Natural killer cell (primary cell): ENCODE measurements around the gene ZNF630. TPM values are rescaled to one million over a fixed set of nuclear protein-coding genes. Genes with fewer than 3 reads are reported as not detected.

Source experiments
- ATAC-seq, 3 donors: fragments of 150-1000 bp in 2 of 3; fragments of 200-7000 bp in 1 of 3; cut with Tn5 transposase; 1 replicate in 1 of 3; 2 replicates in 2 of 3; pipeline ENCODE4 v1.10.0; 2021; ENCODE audit warnings: mild to moderate bottlenecking in 2 of 3, moderate library complexity in 2 of 3
- DNase-seq, 2 donors: peaks; one replicate each; pipeline versions ENCODE4 v3.0.0 to v3.0.0-alpha.2; 2013 to 2021; ENCODE audit warnings: mixed read lengths in 1 of 2
- H3K27ac ChIP-seq: one replicate; pipeline ENCODE4 v1.5.1; 2013; ENCODE audit warnings: mild to moderate bottlenecking, low read length
- H3K27me3 ChIP-seq: one replicate; pipeline ENCODE4 v1.6.1; 2013; ENCODE audit warnings: low read length; ENCODE audit not compliant: control insufficient read depth, insufficient read depth
- H3K36me3 ChIP-seq: one replicate; pipeline ENCODE4 v1.6.1; 2013; ENCODE audit warnings: low read length; ENCODE audit not compliant: control insufficient read depth, insufficient read depth
- H3K4me1 ChIP-seq: one replicate; pipeline ENCODE4 v1.6.1; 2013; ENCODE audit warnings: low read length; ENCODE audit not compliant: control insufficient read depth, insufficient read depth
- H3K4me3 ChIP-seq: one replicate; pipeline ENCODE4 v1.5.1; 2013; ENCODE audit warnings: low read length
- H3K9me3 ChIP-seq: one replicate; pipeline ENCODE4 v1.6.1; 2013; ENCODE audit warnings: low read length; ENCODE audit not compliant: control insufficient read depth, insufficient read depth
- H3K27ac Mint-ChIP-seq, 2 donors: one replicate each; pipeline ENCODE4 v1.8.0; 2022; ENCODE audit warnings: mild to moderate bottlenecking in 2 of 2, mixed read lengths in 2 of 2, moderate library complexity in 1 of 2
- H3K27me3 Mint-ChIP-seq, 2 donors: one replicate each; pipeline ENCODE4 v1.8.0; 2022; ENCODE audit warnings: low read depth in 2 of 2, mixed read lengths in 2 of 2
- H3K36me3 Mint-ChIP-seq: one replicate; pipeline ENCODE4 v1.8.0; 2022; ENCODE audit warnings: mixed read lengths
- H3K4me1 Mint-ChIP-seq, 2 donors: one replicate each; pipeline ENCODE4 v1.8.0; 2022; ENCODE audit warnings: mixed read lengths in 2 of 2
- H3K4me3 Mint-ChIP-seq: one replicate; pipeline ENCODE4 v1.8.0; 2022; ENCODE audit warnings: mild to moderate bottlenecking, moderate library complexity, mixed read lengths
- H3K9me3 Mint-ChIP-seq, 2 donors: one replicate each; pipeline ENCODE4 v1.8.0; 2022; ENCODE audit warnings: mixed read lengths in 2 of 2
- CTCF ChIP-seq: fragments of 200-600 bp; IDR thresholded peaks from one replicate; pipeline ENCODE4 v1.8.0; 2022; ENCODE audit warnings: antibody characterized with exemption
- whole genome bisulfite sequencing: methylation state at CpG from one replicate; pipeline ENCODE4 v1.1.7; 2013; ENCODE audit warnings: missing lambda C conversion rate; ENCODE audit not compliant: insufficient coverage; 5-methylcytosine and 5-hydroxymethylcytosine counted together
- intact Hi-C: fragments of 100-400 bp; cut with micrococcal nuclease; formaldehyde crosslinking; loops from one replicate; pipeline ENCODE4 v1.14.2; 2022
- total RNA-seq, 4 donors: library from RNA; stranded (reverse); fragments of 120-200 nt in 1 of 4; gene quantifications; one replicate each; pipeline versions ENCODE4 v1.2.3 to v1.2.4, GENCODE V29; 2013 to 2022

Gene ZNF630
- total RNA-seq, 3 donors from 2014 or later (not counting 1 experiment from before 2014, with no cell fraction given): 2.2 to 3.4 (median 3.1) TPM

GRCh38 chrX:48058621-48059295, 12.7 kb downstream of the ZNF630 start:
- peaks cover 14% of the 10 kb centered on the region for H3K36me3 ChIP-seq
- no peak overlapping the region for H3K27ac ChIP-seq
- no CpG with 5 or more reads among the region's 2 CpGs for WGBS
- no peak overlapping the region for H3K27ac Mint-ChIP-seq
- DNase-seq: no peak
- ATAC-seq: no peak
- intact Hi-C loops: no loop called here
- peaks cover 0 to 6% of the 10 kb centered on the region in 2 donors for H3K9me3 Mint-ChIP-seq
- peaks cover 32% of the 10 kb centered on the region for H3K36me3 Mint-ChIP-seq
- H3K27me3 Mint-ChIP-seq: no peaks in the 10 kb centered on the region
- H3K4me3 ChIP-seq: no peak overlapping the region
- H3K4me3 Mint-ChIP-seq: no peak overlapping the region
- no peaks in the 10 kb centered on the region for H3K4me1 Mint-ChIP-seq
- no peaks in the 10 kb centered on the region for H3K27me3 ChIP-seq
- H3K9me3 ChIP-seq: peaks cover 13% of the 10 kb centered on the region
- TF ChIP-seq CTCF: no peak
- H3K4me1 ChIP-seq: peaks cover 5% of the 10 kb centered on the region

- DNase-seq: no peak
- Histone ChIP-seq H3K27me3 (no peaks in the 10 kb centered on the region), H3K27ac (no peak overlapping the region), H3K9me3 (no peaks in the 10 kb centered on the region), H3K36me3 (no peaks in the 10 kb centered on the region), H3K4me1 (no peaks in the 10 kb centered on the region), H3K4me3 (no peak overlapping the region)
- no peak for TF ChIP-seq CTCF
- intact Hi-C loops: no loop called here
- ATAC-seq: no peak
- no peak overlapping the region for H3K4me3 Mint-ChIP-seq
- no peaks in the 10 kb centered on the region for H3K9me3 Mint-ChIP-seq
- WGBS: 93% methylated on average over 2 of the region's 5 CpGs
- no peak overlapping the region for H3K27ac Mint-ChIP-seq
- no peaks in the 10 kb centered on the region for H3K4me1 Mint-ChIP-seq
- H3K36me3 Mint-ChIP-seq: no peaks in the 10 kb centered on the region
- no peaks in the 10 kb centered on the region for H3K27me3 Mint-ChIP-seq
Observed at GRCh38 chrX:48046846-48047245, 24.6 kb downstream of the ZNF630 start.

- no peaks in the 10 kb centered on the region for H3K9me3 Mint-ChIP-seq
- DNase-seq (no peak), ATAC-seq (no peak)
- Histone ChIP-seq H3K36me3 (no peaks in the 10 kb centered on the region), H3K9me3 (no peaks in the 10 kb centered on the region), H3K4me3 (no peak overlapping the region), H3K27me3 (no peaks in the 10 kb centered on the region), H3K27ac (no peak overlapping the region), H3K4me1 (no peaks in the 10 kb centered on the region)
- 90% methylated on average over 5 of the region's 8 CpGs for WGBS
- no peaks in the 10 kb centered on the region for H3K27me3 Mint-ChIP-seq
- H3K27ac Mint-ChIP-seq: no peak overlapping the region
- intact Hi-C loops: no loop called here
- no peaks in the 10 kb centered on the region for H3K4me1 Mint-ChIP-seq
- no peaks in the 10 kb centered on the region for H3K36me3 Mint-ChIP-seq
- no peak overlapping the region for H3K4me3 Mint-ChIP-seq
- no peak for TF ChIP-seq CTCF
Observed at GRCh38 chrX:48045410-48046311, 25.8 kb downstream of the ZNF630 start.
